ENCODE data around the gene SIN3A. TPM values are rescaled to one million over a fixed set of nuclear protein-coding genes. Genes with fewer than 3 reads are reported as not detected.

Gene SIN3A
- total RNA-seq, 1 donor from 2014 or later, result 69.0 TPM

- Mint-ChIP-seq H3K9me3 (no peaks in the 10 kb centered on the region), H3K27ac (no peak overlapping the region), H3K36me3 (no peaks in the 10 kb centered on the region), H3K4me3 (no peak overlapping the region), H3K27me3 (ENCODE audit: insufficient read depth, low read depth) (peaks cover 8% of the 10 kb centered on the region), H3K4me1 (no peaks in the 10 kb centered on the region)
- TF ChIP-seq EZH2 (IDR thresholded peaks at IDR 0.05) (no peak), EZH2phosphoT487 (IDR thresholded peaks at IDR 0.05) (no peak), CTCF (IDR thresholded peaks at IDR 0.05) (no peak)
- no peaks in the 10 kb centered on the region for H3K79me2 ChIP-seq (ENCODE audit: low read depth)
- H3K36me3 ChIP-seq, result no peaks in the 10 kb centered on the region
- H3K9ac ChIP-seq, result no peak overlapping the region
- H3K27ac ChIP-seq, result no peak overlapping the region
- H3K4me3 ChIP-seq, result no peak overlapping the region
- no peaks in the 10 kb centered on the region for H3K9me3 ChIP-seq (ENCODE audit: low read depth)
- no peak overlapping the region for H3K4me2 ChIP-seq
- H3K27me3 ChIP-seq, result no peaks in the 10 kb centered on the region
- no peaks in the 10 kb centered on the region for H3K4me1 ChIP-seq
- H2AFZ ChIP-seq (replicated peaks), result no peak overlapping the region
- H3F3A ChIP-seq (ENCODE audit: low read depth), result no peaks in the 10 kb centered on the region
- DNase-seq (ENCODE audit: low spot score), result no peak
- no peaks in the 10 kb centered on the region for H4K20me1 ChIP-seq (ENCODE audit: low read depth)
Measured at GRCh38 chr15:75329571-75329970, 121.9 kb downstream of the SIN3A start.

- Histone ChIP-seq H3K79me2 (ENCODE audit: low read depth) (no peaks in the 10 kb centered on the region), H3K27ac (no peak overlapping the region), H3K4me2 (no peak overlapping the region), H3F3A (ENCODE audit: low read depth) (no peaks in the 10 kb centered on the region), H2AFZ (replicated peaks) (no peak overlapping the region), H4K20me1 (ENCODE audit: low read depth) (no peaks in the 10 kb centered on the region), H3K27me3 (no peaks in the 10 kb centered on the region), H3K4me1 (no peaks in the 10 kb centered on the region), H3K36me3 (no peaks in the 10 kb centered on the region), H3K4me3 (no peak overlapping the region), H3K9me3 (ENCODE audit: low read depth) (no peaks in the 10 kb centered on the region), H3K9ac (no peak overlapping the region)
- no peaks in the 10 kb centered on the region for H3K4me1 Mint-ChIP-seq
- no peak for DNase-seq (ENCODE audit: low spot score)
- TF ChIP-seq CTCF (IDR thresholded peaks at IDR 0.05) (no peak), EZH2phosphoT487 (IDR thresholded peaks at IDR 0.05) (no peak), EZH2 (IDR thresholded peaks at IDR 0.05) (no peak)
- peaks cover 6% of the 10 kb centered on the region for H3K27me3 Mint-ChIP-seq (ENCODE audit: insufficient read depth, low read depth)
- H3K36me3 Mint-ChIP-seq, result no peaks in the 10 kb centered on the region
- H3K4me3 Mint-ChIP-seq, result no peak overlapping the region
- no peak overlapping the region for H3K27ac Mint-ChIP-seq
- H3K9me3 Mint-ChIP-seq, result no peaks in the 10 kb centered on the region
Measured at GRCh38 chr15:75328493-75329314, 122.8 kb downstream of the SIN3A start.

GRCh38 chr15:75327491-75327890 is 124.0 kb downstream of the SIN3A start:
- Histone ChIP-seq H3K9ac (no peak overlapping the region), H4K20me1 (ENCODE audit: low read depth) (no peaks in the 10 kb centered on the region), H3K4me2 (no peak overlapping the region), H2AFZ (replicated peaks) (no peak overlapping the region), H3K4me1 (no peaks in the 10 kb centered on the region), H3K27me3 (no peaks in the 10 kb centered on the region), H3K79me2 (ENCODE audit: low read depth) (no peaks in the 10 kb centered on the region), H3K4me3 (no peak overlapping the region), H3F3A (ENCODE audit: low read depth) (no peaks in the 10 kb centered on the region), H3K9me3 (ENCODE audit: low read depth) (no peaks in the 10 kb centered on the region), H3K27ac (no peak overlapping the region), H3K36me3 (no peaks in the 10 kb centered on the region)
- H3K27me3 Mint-ChIP-seq (ENCODE audit: insufficient read depth, low read depth), result peaks cover 6% of the 10 kb centered on the region
- H3K9me3 Mint-ChIP-seq, result no peaks in the 10 kb centered on the region
- no peak overlapping the region for H3K27ac Mint-ChIP-seq
- no peaks in the 10 kb centered on the region for H3K36me3 Mint-ChIP-seq
- no peak for DNase-seq (ENCODE audit: low spot score)
- no peak overlapping the region for H3K4me3 Mint-ChIP-seq
- TF ChIP-seq CTCF (IDR thresholded peaks at IDR 0.05), result no peak
- TF ChIP-seq EZH2phosphoT487 (IDR thresholded peaks at IDR 0.05), result no peak
- TF ChIP-seq EZH2 (IDR thresholded peaks at IDR 0.05), result no peak
- H3K4me1 Mint-ChIP-seq, result no peaks in the 10 kb centered on the region
